GM21825 (cell line): ENCODE results near the gene FRMD4A.
"Not testable (repeated sequence)": the region's sequence is repeated elsewhere in the genome, so short reads cannot be mapped to it uniquely, and the experiment has no call there.

Source experiments
- ATAC-seq: cut with Tn5 transposase; IDR thresholded peaks from one replicate; pipeline ENCODE4 v1.9.1; 2021; ENCODE audit warnings: mild to moderate bottlenecking, moderate library complexity; ENCODE audit not compliant: unreplicated experiment

FRMD4A gene

DNA sequence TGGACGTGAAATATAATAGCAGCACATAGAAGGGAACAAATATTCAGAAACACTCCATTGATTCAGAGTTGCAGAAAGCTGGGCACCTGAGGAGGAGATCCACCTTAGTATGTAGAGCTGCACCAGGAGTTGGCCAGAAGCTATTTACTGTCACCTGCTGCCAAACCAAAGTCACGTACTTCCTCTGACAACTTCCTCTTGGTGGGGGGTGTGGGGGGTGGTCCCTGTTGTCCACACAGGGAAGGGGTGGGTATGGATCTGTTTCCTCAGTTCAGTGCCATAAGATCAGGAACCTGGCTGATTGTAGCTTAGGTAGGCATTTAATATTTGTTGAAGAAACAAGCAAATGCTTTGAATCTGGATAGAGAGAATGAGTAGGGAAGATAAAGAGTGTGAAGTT lies 264.6 kb downstream of the FRMD4A start:
- no peak for ATAC-seq

DNA sequence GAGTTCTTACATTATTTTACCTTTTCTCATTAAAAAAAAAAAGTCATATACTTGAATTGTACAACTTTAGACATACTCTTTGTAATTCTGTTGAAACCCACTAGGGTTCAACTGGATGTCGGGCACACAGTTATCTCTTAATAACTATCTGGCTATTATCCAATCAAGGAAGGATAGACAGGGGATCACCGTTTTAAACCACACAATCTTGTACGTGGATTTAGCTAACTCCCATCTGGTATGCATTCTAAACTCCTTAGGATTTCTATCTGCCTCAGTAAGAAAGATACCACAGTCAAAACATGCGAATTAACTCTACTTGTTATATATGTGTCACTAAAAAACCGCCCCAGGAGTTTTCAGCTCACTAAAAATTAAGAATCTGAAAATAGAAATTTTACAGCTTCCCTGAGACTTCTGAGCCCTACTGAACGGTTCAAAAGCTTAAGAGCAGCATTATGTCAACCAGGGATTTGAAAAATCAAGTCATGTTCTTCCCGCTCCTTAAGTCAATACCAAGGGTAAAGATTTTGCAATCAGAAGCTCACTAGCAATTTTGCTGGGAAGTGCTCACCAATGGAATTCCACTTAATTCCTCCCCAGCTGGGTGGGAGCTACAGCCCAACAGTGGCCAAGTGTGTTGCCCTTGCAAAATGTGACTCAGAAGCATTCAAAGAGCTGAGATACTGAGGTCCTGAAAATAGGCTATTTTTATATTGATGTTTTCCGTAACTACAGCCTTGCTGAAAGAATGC lies 267.0 kb downstream of the FRMD4A start:
- ATAC-seq: no peak

DNA sequence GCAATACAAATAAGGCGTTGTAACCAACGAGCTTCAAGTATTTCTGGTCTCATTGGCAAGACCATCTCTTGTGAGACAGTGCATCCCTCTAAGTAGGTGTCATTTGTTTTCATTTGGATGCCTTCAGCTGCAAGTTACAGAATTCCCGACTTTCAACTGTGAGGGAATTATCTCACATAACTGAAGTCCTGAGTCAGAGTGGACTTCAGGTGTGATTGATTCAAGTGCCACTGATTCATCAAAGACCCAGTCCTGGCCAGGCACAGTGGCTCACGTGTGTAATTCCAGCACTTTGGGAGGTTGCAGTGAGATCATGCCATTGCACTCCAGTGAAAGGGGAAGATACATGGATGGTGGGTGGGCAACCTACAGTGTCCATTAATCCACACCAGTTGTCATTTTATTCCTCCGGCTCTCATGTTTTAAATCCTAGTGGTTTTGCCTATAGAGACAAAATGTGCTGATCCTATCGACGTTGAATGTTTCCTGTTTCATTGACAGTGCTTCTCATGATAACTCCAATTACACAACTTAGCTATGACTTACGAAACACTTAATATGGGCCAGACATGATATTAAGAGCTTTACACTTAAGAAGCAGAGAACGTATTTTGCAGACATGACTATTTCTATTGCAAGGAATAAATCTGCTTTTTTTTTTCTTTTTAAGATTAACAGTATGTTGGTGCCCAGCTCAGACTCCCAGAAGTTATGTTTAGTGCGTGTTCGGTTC lies 268.0 kb downstream of the FRMD4A start:
- no peak for ATAC-seq

DNA sequence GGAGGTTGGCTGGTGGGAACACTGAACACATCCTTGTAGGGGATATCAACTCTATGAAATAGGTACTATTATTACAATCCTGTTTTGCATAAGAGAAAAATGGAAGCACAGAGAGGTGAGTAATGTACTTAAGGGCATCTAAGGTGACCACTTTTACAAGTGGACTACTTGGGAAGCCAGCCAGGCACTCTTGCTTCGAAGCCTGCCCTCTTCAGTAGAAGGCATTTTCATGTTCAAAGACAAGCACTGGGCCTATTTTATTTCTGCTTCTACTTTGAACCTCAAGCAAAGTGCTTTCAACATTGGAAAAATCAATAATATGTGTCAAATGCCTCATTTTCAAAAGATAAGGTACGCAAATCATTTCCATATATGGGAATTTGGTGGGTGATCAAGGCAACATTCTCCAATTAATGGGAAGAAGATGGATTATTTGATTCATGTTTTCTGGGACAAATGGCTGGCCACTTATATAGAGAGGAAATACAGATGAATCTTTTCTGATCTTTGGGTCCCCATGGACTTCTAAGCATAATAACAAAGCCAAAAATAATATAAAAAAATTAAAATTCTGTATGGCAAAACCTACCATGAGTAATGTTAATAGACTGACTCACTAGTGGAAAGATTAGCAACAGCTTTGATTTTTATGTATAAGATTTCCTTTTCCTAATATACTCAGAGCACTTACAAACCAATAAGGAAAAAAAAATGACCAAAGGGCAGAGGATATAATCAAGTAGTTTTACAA lies 270.2 kb downstream of the FRMD4A start:
- ATAC-seq: no peak

DNA sequence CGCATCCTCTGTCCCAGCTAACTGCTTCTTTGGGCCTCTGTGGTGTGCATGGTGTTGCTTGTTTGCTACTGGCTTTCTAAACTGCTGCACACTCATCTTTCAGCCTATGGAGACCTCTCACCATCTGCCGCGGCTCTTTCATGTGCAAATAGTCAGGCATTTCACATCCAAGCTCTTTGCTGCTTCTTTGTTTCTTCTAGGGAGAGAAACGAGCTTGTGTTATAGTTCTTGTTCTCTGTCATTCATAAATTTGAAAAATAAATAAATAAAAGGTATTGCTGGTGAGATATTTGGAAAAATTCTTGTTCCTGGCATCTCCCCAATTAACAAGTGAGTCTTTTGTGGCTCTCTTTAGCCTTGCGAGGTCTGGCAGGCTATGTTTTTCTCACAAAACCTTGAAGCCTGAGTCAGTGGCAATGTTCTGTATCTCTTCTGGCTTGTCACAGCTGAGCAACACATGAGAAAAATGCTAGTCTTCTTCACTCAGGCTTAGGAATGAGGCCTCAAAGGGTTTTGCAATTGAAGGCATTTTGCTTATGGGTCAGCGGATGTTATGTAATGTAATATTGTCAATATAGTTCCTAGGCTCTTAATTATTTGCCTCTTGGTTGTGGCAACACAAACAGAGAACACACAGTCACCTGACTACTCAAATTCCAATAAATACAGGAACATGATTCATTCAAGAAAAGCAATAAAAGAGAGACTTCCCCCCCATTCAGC lies 274.0 kb downstream of the FRMD4A start:
- ATAC-seq: no peak

DNA sequence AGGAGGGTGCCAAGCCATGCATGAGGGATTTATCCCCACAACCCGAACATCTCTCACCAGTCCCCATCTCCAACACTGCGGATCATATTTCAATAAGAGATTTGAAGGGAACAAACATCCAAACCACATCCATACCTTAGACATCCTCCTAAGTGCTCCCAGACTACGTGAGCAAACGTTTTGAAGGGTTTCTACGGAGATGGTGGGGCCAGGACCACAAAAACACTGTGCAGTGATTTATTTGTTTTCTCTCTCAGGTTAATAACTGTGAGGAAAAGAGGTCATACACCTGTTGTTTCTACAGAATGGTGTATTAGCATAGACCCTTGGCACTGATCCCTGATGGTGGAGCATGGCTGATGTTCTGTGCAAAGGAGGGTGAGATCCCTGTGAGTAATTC lies 277.8 kb downstream of the FRMD4A start:
- no peak for ATAC-seq

DNA sequence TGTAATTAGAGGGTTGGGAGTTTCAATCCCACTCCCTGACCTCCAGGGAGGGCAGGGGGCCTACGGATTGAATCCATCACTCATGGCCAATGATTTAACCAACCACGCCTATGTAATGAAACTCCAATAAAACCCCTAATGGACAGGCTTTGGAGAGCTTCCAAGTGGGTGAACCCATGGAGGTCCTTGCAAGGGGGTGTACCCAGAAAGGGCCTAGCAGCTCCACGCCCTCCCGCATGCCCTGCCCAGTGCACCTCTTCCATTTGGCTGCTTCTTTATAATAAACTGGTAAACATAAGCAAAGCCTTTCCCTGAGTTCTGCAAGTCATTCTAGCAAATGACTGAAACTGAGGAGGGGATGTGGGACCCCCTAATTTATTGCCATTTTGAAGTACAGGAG lies 280.1 kb downstream of the FRMD4A start:
- ATAC-seq: no peak

DNA sequence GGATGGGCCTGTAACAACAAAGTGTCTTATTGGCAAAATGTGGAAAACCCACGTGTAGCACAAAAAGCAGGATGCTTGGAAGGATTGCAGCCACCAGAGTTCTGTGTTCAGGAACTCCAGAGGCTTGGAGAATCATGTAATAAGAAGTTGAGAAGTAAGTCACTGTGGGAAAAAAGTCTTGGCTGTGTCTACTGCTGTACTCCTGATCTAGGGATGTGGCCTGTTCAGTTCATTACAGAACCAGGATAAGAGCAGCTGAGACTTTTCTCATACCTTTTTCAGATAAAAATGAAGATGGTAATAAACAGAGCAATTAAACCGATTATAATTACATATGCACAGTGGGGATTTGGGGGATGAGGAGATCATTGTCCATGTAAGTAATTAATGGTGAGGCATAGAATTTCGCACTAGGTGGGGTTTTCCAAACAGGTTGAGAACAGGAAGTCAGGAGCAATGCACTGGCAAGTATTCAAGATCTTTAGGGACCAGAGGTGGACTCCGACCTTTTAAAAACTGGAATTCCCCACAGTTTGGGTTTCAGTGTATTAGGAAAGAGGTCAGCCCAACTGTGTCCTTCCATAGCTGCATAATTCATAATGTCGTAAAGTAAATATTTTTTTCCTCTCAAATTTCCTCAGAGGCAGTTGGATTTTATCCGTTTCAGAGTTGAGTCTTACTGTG lies 281.7 kb downstream of the FRMD4A start:
- ATAC-seq: no peak

DNA sequence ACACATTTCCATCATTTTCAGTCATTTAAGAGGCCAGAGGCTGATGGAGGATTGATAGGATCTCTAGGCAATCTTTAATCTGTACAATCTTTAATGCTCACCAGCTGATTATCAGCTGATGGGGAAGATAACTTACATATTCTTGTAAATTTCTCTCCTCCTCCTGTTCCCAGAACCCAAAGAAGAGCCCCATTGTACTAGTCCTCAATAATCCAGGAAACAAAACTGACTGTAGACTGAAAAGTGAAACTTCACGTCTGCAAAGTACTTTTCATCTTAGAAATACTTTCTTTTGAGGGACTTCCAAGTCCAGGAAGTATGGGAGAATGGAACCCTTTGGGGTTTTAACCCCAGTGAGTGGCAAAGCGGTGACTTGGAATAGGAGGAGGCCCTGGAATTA lies 283.3 kb downstream of the FRMD4A start:
- no peak for ATAC-seq

DNA sequence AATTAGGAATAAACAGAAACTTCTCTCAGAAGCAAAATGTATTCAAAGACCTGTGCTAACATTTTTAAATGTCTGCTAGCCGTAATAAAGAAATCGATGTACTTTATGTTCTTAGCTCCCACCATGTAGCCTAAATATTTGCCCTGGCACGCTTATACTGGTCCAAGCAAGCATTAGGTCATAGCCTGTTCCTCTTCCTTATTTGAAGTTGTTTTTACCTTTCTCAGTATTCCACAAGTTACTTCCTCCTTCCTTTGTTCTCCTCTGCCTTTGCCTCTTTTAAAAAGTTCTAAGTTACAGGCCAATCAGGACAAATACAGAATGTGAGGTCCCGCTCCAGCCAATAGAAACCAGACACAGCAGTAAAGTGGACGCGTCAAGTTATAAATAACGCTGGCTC lies 288.7 kb downstream of the FRMD4A start:
- not testable (repeated sequence) for ATAC-seq

DNA sequence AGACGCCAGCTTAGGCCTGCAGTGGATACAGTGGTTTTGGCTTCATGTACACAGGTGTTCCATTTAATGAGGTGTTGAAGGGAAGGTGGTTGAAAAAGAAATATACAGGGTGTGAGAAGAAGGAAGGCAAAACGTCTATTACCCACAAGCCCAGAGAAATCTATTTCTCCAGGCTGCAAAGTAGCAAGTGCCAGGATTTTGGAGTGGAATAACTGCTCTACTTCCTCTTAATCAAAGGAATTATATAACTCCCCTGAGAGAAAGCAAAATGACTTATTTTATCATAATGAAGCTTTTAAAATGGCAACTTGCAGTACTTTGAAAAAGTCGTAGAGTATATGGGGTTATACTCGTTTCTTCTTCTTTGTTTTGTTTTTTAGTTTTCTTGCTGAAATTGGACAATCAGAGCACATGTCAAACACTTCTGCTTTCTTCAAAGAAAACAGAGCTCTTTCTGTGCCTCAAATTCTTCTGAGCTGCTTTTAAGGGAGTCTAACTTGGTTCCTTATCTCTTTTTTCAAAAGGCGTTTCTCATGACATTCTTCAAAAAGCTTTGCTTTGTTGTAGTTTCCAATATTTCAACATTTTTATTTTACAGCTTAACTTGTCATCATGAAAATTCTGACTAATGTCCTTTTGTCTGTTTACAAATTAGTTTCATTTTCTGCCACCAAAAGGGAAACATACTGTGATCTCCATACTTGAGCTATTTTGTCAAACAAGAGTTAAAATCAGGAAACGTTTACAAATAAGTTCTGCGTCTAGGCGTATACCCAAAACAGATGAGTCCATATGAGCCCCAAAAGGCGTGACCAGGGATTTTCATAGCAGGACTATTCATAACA lies 289.7 kb downstream of the FRMD4A start:
- no peak for ATAC-seq

DNA sequence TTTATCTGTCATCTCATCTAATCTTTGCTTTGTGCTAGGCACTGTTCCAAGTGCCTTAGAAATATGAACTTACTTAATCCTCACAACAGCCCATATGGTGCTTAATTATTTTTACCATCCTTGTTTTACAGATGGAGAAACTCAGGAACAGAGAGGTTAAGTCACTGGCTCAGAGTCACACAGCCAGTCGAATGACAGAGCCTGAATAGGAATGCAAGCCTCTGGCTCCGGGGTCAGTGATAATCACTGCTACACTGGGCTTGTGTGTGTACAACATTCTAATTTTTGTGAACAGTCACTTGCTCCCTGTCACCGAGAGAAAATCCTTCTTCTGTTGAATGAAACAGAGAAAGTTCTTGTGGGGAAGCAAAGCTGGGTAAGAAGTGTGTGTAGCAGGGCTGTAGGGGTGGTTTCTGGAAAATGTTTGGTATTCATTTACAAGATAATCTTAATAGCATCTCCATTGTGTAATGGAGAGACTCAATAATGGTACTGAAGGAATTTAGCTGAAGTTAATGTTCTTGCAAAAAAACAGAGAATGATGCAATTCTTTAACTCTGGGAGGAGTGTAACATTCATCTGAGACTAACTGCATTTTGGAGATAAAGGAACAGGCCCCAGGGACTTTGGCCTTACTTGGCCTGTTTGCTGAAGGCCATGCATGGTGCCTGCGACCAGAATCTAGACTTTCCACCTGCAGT lies 290.6 kb downstream of the FRMD4A start:
- ATAC-seq: no peak

DNA sequence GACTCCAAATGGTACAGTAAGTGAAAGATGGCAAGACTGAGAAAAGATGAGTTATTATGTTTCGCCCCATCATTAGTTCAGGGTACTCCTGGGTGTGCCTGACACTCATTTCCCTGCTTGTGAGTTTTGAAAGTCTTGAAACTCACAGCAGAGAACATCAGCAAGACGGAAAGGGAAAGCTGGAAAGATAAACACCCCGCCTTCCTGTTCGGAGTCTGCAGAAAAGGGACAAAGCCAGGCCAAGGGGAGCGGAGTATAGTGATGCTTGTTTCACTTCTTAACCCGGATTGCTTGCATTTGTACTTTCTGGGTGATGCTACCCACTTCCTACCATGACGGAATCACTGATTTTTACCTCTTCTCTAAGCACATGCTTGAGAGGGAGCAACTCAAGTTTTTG lies 294.5 kb downstream of the FRMD4A start:
- no peak for ATAC-seq

DNA sequence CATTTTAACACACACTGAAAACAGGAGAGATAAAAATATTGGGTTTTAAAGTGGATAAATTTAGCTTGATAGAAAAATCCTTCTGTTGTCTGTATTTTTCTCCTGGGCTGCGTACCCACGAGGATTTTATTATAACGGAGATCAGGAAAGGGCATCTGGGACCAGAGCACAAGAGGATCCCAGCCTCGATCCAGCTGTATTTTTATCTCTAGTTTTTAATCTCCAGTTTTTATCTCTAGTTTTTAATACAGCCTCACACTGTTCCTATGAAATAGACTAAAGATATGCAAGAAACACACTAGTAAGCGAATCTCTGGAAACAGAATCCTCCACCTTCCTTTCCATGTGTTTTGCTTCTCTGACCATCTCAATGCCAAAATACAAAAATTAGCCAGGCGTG lies 295.2 kb downstream of the FRMD4A start:
- no peak for ATAC-seq

DNA sequence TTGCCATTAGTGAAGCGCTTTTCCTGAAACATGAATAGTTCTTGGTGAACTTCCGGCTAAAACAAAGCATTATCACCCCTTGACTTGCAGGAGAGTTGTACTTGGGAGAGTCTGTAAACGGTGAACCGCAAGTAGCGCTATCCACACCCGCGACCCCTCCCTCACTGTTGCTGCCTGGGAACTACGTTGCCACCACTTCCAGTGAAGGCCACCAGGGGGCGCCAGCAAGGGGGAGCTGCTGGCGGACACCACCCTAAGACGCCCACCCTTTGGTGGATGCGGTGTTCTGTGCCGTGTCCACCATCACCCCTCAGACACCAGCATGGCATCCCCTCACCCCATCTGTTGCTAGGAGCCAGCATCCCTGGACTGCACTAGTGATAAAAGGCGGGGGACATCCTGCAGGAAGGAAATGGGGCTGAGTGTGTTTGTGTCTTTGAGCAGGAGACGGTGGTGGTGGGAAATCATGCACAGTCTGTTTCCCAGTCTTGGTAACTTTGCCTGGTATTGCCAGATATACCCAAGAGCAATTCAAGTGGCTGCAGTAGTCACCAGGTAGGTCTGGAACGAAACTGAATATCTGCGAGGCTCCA lies 298.2 kb downstream of the FRMD4A start:
- ATAC-seq: no peak

DNA sequence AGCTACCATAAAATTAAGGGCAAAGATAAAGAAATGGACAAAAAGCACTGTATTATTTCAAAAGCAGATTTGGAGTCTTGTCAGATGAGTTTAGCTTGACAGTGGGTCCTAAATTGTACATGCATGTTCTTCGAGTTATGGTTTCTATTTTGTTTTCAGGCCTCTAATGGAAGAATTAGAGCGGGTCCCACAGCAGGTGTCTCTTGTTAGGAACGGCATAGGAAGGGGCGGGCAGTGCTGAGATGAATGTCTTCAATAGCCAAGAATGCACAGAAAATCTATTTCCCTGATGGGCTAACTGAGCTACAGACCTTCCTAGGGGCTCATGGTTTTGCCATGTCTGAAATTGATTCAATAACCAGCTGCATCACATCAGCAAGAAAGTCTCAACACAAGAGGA lies 304.4 kb downstream of the FRMD4A start:
- ATAC-seq: no peak

DNA sequence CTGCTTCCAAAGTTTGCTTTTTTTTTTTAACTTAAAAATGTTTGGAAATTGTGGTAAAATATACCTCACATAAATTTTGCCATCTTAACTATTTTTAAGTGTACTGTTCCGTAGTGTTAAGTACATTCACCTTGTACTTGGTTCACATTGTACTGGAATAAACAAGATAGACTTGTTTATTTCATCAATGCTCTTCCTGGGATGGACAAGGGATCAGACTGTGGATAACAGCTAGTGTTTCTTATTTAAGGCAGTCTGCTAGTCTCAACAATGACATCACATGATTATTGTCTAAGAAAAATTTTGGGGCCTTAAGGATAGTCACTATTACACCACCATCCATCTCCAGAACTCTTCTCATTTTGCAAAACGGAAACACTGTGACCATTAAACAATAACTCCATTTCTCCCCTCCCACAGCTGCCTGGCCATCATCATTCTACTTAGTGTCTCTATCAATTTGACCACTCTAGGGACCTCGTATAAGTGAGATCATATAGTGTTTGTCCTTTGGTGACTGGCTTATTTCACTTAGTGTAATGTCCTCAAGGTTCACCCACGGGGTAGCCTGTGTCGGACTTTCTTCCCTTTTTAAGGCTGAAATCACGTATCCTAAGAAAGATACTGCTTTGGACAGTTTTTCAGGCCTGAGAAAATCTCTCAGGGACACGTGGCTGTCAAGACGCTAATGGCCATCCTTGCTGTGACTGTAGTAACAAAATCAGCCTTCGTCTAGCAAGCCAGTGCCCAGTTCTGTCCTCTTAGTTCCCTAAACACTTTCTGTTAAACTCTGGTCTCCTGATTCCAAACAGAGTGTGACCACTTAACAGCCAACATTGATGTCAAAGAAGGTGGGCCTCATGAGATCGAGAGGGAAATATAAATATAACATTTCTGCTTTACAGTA lies 305.2 kb downstream of the FRMD4A start:
- no peak for ATAC-seq
